Right atrium auricular region (tissue), 2 donors: Measurements from ENCODE around the gene ZNF764. TPM values are rescaled to one million over a fixed set of nuclear protein-coding genes. Genes with fewer than 3 reads are reported as not detected.

Source experiments
- DNase-seq: peaks from one replicate; pipeline ENCODE4 v3.0.0-alpha.2; 2019; ENCODE audit warnings: low spot score
- H3K27ac ChIP-seq, 2 donors: fragments of 200-600 bp; sonication (generic); 1 replicate in 1 of 2; 2 replicates in 1 of 2; pipeline ENCODE4 v1.5.1; 2016 to 2019
- H3K27me3 ChIP-seq, 2 donors: fragments of 200-600 bp; sonication (generic); one replicate each; pipeline versions ENCODE4 v1.5.1 to v1.6.0; 2017 to 2019
- H3K36me3 ChIP-seq: fragments of 200-600 bp; sonication (generic); one replicate; pipeline ENCODE4 v1.5.1; 2016
- H3K4me1 ChIP-seq, 2 donors: fragments of 200-600 bp; sonication (generic); one replicate each; pipeline versions ENCODE4 v1.5.1 to v1.6.0; 2017 to 2019
- H3K4me3 ChIP-seq, 2 donors: fragments of 200-600 bp; sonication (generic); 1 replicate in 1 of 2; 2 replicates in 1 of 2; pipeline ENCODE4 v1.5.1; 2017 to 2019; ENCODE audit warnings: mild to moderate bottlenecking in 1 of 2, moderate library complexity in 1 of 2
- H3K9me3 ChIP-seq, 2 donors: fragments of 200-600 bp; sonication (generic); one replicate each; pipeline ENCODE4 v1.5.1; 2019
- microRNA-seq, 2 donors: library from miRNA; unstranded; fragments of <30 nt; microRNA quantifications; one replicate each; pipeline ENCODE4, GENCODE V29; 2016 to 2017; ENCODE audit warnings: borderline number of aligned reads in 2 of 2, borderline replicate concordance in 1 of 2
- total RNA-seq, 2 donors: library from RNA; depleted of rRNA; stranded (reverse); fragments of >200 nt; gene quantifications; one replicate each; pipeline ENCODE4 v1.1.0, GENCODE V29; 2016
- TF ChIP-seq, protein P1 (sequence below), 2 donors: fragments of 200-600 bp; sonication (generic); IDR thresholded peaks; one replicate each; pipeline ENCODE4 v1.5.1; 2019; ENCODE audit warnings: antibody characterized with exemption in 2 of 2

ZNF764 gene
- total RNA-seq, 2 donors from 2014 or later = 12.0 to 16.9 TPM

DNA sequence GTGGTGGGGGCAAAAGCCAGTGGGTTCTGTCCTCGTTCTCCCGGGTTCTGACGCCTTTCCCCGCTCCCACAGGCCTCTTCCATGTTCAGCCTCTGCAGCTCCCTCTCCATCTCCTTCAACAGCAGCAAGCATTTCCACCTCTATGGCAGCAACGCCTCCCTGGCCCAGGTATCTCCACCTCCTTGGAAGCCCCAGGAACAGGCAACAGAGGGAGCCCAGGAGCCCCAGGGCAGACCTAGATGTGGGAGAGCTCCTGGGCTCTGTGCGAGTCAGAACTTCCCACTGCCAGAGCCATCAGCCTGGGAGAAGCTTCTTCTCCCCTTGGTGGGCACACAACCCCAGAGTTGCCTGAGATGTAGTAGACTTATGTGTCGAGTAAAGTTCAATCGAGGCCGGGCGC lies 39.6 kb downstream of the ZNF764 start:
- no peak overlapping the region for H3K27ac ChIP-seq
- DNase-seq = no peak
- H3K36me3 ChIP-seq = no peaks in the 10 kb centered on the region
- no peaks in the 10 kb centered on the region for H3K27me3 ChIP-seq
- peaks cover 0 to 8% of the 10 kb centered on the region in 2 donors for H3K4me1 ChIP-seq
- H3K4me3 ChIP-seq = no peak overlapping the region
- no peaks in the 10 kb centered on the region for H3K9me3 ChIP-seq
- TF ChIP-seq, protein P1, sequence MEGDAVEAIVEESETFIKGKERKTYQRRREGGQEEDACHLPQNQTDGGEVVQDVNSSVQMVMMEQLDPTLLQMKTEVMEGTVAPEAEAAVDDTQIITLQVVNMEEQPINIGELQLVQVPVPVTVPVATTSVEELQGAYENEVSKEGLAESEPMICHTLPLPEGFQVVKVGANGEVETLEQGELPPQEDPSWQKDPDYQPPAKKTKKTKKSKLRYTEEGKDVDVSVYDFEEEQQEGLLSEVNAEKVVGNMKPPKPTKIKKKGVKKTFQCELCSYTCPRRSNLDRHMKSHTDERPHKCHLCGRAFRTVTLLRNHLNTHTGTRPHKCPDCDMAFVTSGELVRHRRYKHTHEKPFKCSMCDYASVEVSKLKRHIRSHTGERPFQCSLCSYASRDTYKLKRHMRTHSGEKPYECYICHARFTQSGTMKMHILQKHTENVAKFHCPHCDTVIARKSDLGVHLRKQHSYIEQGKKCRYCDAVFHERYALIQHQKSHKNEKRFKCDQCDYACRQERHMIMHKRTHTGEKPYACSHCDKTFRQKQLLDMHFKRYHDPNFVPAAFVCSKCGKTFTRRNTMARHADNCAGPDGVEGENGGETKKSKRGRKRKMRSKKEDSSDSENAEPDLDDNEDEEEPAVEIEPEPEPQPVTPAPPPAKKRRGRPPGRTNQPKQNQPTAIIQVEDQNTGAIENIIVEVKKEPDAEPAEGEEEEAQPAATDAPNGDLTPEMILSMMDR (IDR thresholded peaks at IDR 0.05) = no peak

- no peak for DNase-seq
- Histone ChIP-seq H3K4me3 (no peak overlapping the region), H3K36me3 (no peaks in the 10 kb centered on the region), H3K9me3 (no peaks in the 10 kb centered on the region), H3K27me3 (no peaks in the 10 kb centered on the region), H3K27ac (no peak overlapping the region), H3K4me1 (no peaks in the 10 kb centered on the region)
- TF ChIP-seq, protein P1 (IDR thresholded peaks at IDR 0.05) = no peak
These were observed 42.9 kb downstream of the ZNF764 start for GRCh38 chr16:30515275-30515674.

DNA sequence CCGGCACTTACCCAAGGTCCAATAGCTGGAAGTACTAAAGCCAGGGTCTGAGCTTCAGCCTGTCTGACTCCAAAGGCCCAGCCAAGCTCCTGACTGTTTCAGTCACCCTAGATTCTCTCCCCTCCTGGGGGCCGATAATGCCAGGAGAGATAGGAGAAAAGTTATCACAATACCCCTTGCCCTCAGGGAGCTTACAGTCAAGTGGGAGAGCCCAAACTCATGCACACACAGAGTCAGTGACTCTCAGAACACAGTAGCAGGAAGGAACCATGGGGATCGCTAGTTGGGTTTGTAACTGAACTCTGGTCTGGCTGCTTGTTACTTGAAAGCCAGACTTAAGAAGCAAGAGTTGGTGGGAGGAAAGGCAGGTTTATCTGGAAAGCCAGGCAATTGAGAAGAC lies 46.7 kb downstream of the ZNF764 start:
- TF ChIP-seq, protein P1 (IDR thresholded peaks at IDR 0.05) = no peak
- H3K4me3 ChIP-seq = no peak overlapping the region
- no peak overlapping the region for H3K27ac ChIP-seq
- no peaks in the 10 kb centered on the region for H3K27me3 ChIP-seq
- no peak for DNase-seq
- no peaks in the 10 kb centered on the region for H3K36me3 ChIP-seq
- H3K4me1 ChIP-seq = no peaks in the 10 kb centered on the region
- H3K9me3 ChIP-seq = no peaks in the 10 kb centered on the region

DNA sequence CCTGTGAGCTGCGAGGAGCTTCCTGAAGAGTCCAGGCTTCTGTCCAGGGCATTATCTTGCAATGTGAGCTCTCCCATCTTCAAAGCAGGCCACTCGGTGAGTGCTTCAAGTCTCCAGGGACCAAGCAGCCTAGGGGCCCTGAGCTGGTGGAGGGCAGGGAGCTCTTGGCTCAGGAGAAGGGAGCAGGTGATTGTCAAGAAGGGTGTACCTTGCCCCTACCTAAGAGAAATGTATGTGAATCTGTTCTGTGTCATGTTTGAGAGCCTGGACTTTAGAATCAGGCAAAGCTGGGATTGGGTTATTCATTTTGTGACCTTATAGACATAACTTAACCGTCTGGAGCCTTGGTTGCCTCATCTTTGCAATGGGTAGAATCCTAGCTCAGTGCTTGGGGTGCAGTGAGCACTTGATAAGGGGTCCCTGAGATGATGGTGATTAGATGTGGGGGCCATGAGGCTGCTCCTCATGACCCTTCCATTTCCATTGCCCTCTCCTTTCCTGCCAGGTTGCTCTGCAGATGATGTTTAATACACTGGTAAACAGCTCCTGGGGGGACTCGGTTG lies 47.7 kb downstream of the ZNF764 start:
- Histone ChIP-seq H3K27ac (no peak overlapping the region), H3K4me1 (no peaks in the 10 kb centered on the region), H3K9me3 (no peaks in the 10 kb centered on the region), H3K27me3 (no peaks in the 10 kb centered on the region), H3K36me3 (no peaks in the 10 kb centered on the region), H3K4me3 (no peak overlapping the region)
- TF ChIP-seq, protein P1 (IDR thresholded peaks at IDR 0.05) = no peak
- DNase-seq = no peak

DNA sequence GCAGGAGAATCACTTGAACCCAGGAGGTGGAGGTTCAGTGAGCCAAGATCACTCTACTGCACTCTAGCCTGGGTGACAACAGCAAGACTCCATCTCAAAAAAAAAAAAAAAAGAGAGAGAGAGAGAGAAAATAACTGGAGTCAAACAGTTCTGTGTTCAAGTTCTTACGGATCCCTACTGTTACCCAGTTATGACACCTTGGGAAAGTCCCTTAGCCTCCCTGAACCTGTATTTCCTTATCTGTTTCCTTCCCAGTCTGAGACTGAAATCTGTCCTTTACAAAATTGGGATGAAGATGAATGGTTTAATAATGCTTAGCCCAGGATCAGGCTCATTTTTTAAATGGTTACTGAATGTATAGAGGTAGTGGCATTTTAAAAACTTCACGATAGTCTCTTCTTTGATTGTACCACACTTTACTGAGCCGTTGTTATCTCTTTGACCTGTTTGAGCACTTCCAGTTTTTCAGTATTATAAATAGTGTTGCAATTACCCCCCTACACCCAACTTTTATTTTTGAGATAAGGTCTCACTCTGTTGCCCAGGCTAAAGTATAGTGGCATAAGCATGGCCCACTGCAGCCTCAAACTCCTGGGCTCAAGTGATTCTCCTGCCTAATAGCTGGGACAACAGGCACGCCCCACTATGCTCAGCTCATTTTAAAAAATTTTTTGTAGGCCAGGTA lies 49.0 kb downstream of the ZNF764 start:
- TF ChIP-seq, protein P1 (IDR thresholded peaks at IDR 0.05) = no peak
- no peak overlapping the region for H3K27ac ChIP-seq
- no peak overlapping the region for H3K4me3 ChIP-seq
- no peaks in the 10 kb centered on the region for H3K27me3 ChIP-seq
- no peaks in the 10 kb centered on the region for H3K36me3 ChIP-seq
- no peaks in the 10 kb centered on the region for H3K9me3 ChIP-seq
- no peak for DNase-seq
- no peaks in the 10 kb centered on the region for H3K4me1 ChIP-seq

Small RNAs within 50 kb of the gene (microRNA-seq; reads per million reads assigned to microRNA genes)
- 0 reads per million in 2 donors for gene MIR4518

Other genes with a start within 250 kb of the ZNF764 start
- gene CD2BP2, start 203.1 kb downstream of the ZNF764 start, total RNA-seq = 10 to 100 TPM; 22.0 to 39.3 TPM
- 10 to 100 TPM; 20.0 to 22.3 TPM for gene TBC1D10B, start 187.9 kb downstream of the ZNF764 start, total RNA-seq
- not detected for gene MYL11, start 183.6 kb downstream of the ZNF764 start, total RNA-seq
- under 1 TPM in 1 of 2 donors, not detected in 1; 0.35 TPM for gene SEPTIN1, start 175.8 kb downstream of the ZNF764 start, total RNA-seq
- gene ZNF48, start 163.0 kb downstream of the ZNF764 start, total RNA-seq = 10 to 100 TPM in 1 of 2 donors, 1 to 10 TPM in 1; 5.7 to 10.7 TPM
- 10 to 100 TPM; 13.0 to 14.3 TPM for gene ZNF771, start 150.8 kb downstream of the ZNF764 start, total RNA-seq
- gene DCTPP1, start 128.3 kb downstream of the ZNF764 start, total RNA-seq = 10 to 100 TPM; 14.4 to 18.7 TPM
- 10 to 100 TPM; 18.2 to 18.6 TPM for gene SEPHS2, start 112.5 kb downstream of the ZNF764 start, total RNA-seq
- gene ITGAL, start 85.6 kb downstream of the ZNF764 start, total RNA-seq = 1 to 10 TPM; 2.0 to 2.6 TPM
- gene ZNF768, start 31.8 kb downstream of the ZNF764 start, total RNA-seq = 10 to 100 TPM; 41.1 to 51.4 TPM
- gene ZNF747, start 23.5 kb downstream of the ZNF764 start, total RNA-seq = 10 to 100 TPM; 13.3 to 16.2 TPM
- 10 to 100 TPM in 1 of 2 donors, 1 to 10 TPM in 1; 9.6 to 13.5 TPM for gene ZNF688, start 13.3 kb upstream of the ZNF764 start, total RNA-seq
- 1 to 10 TPM; 5.5 to 6.0 TPM for gene ZNF785, start 27.3 kb upstream of the ZNF764 start, total RNA-seq
- 1 to 10 TPM; 6.2 to 8.3 TPM for gene ZNF689, start 52.0 kb upstream of the ZNF764 start, total RNA-seq
- 10 to 100 TPM; 12.3 to 17.3 TPM for gene PRR14, start 92.6 kb upstream of the ZNF764 start, total RNA-seq
- gene FBRS, start 100.1 kb upstream of the ZNF764 start, total RNA-seq = 10 to 100 TPM; 16.5 to 26.3 TPM
- 10 to 100 TPM; 22.5 to 25.0 TPM for gene SRCAP, start 140.8 kb upstream of the ZNF764 start, total RNA-seq
- 10 to 100 TPM; 16.0 to 22.1 TPM for gene PHKG2, start 190.1 kb upstream of the ZNF764 start, total RNA-seq
- gene CFAP119, start 203.7 kb upstream of the ZNF764 start, total RNA-seq = under 1 TPM; 0.37 to 0.83 TPM
- 10 to 100 TPM; 48.5 to 59.5 TPM for gene RNF40, start 203.9 kb upstream of the ZNF764 start, total RNA-seq
- gene ZNF629, start 228.8 kb upstream of the ZNF764 start, total RNA-seq = 10 to 100 TPM; 21.2 to 22.9 TPM